MM.1S (cell line): ENCODE measurements around the gene MIEN1.

Experiments
- EZH2 ChIP-seq: fragments of 300-600 bp; sonication (generic); optimal IDR thresholded peaks from 2 replicates; pipeline ENCODE3; 2017; ENCODE audit warnings: low read depth, mild to moderate bottlenecking, antibody characterized with exemption, low read length, mixed read lengths
- TF ChIP-seq, protein P1 (sequence below): fragments of 300-600 bp; sonication (generic); IDR thresholded peaks from 2 replicates; pipeline ENCODE4 v1.5.1; 2016; ENCODE audit warnings: antibody characterized with exemption, low read length, mixed read lengths

DNA sequence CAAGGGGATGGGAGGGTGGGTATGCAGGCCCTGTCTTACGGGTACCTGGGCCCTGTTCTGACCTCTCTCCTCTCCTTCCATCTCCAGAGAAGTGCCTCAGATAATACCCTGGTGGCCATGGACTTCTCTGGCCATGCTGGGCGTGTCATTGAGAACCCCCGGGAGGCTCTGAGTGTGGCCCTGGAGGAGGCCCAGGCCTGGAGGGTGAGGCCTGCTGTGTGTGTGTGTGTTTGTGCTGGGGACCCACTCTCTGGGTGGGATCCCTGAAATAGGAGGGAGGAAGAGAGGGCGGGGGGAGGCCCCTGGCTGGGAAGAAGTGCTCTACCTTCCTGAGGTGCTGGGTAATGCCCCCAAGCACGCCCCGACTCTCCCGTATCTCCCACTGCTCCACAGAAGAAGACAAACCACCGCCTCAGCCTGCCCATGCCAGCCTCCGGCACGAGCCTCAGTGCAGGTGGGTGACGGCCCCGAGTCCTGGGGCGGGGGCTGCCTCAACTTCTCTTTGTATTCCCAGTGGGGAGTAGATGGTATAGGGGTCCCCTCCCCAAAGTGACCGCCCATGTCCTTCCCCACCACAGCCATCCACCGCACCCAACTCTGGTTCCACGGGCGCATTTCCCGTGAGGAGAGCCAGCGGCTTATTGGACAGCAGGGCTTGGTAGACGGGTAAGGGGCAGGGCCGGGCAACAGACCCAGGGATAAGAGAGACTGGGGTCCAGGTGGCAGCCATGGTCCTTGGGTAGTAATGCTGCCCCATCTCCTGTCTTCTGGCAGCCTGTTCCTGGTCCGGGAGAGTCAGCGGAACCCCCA, 15.2 kb upstream of the MIEN1 start:
- TF ChIP-seq, protein P1, sequence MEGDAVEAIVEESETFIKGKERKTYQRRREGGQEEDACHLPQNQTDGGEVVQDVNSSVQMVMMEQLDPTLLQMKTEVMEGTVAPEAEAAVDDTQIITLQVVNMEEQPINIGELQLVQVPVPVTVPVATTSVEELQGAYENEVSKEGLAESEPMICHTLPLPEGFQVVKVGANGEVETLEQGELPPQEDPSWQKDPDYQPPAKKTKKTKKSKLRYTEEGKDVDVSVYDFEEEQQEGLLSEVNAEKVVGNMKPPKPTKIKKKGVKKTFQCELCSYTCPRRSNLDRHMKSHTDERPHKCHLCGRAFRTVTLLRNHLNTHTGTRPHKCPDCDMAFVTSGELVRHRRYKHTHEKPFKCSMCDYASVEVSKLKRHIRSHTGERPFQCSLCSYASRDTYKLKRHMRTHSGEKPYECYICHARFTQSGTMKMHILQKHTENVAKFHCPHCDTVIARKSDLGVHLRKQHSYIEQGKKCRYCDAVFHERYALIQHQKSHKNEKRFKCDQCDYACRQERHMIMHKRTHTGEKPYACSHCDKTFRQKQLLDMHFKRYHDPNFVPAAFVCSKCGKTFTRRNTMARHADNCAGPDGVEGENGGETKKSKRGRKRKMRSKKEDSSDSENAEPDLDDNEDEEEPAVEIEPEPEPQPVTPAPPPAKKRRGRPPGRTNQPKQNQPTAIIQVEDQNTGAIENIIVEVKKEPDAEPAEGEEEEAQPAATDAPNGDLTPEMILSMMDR = no peak
- no peak for TF ChIP-seq EZH2
